GM18517 (cell line): ENCODE results near the gene RAB1B.
"Not testable (repeated sequence)": the region's sequence is repeated elsewhere in the genome, so short reads cannot be mapped to it uniquely, and the experiment has no call there.

Source experiments
- ATAC-seq: cut with Tn5 transposase; IDR thresholded peaks from one replicate; pipeline ENCODE4 v1.9.1; 2021; ENCODE audit warnings: mild to moderate bottlenecking, moderate library complexity; ENCODE audit not compliant: unreplicated experiment

The RAB1B gene

GRCh38 chr11:66317723-66318599 lies 49.5 kb downstream of the RAB1B start:
- no peak for ATAC-seq

- ATAC-seq, result no peak
These were observed 50.1 kb downstream of the RAB1B start for GRCh38 chr11:66318600-66318970.

GRCh38 chr11:66320289-66320688 lies 51.9 kb downstream of the RAB1B start:
- ATAC-seq, result not testable (repeated sequence)

- ATAC-seq, result not testable (repeated sequence)
These were observed 52.3 kb downstream of the RAB1B start for GRCh38 chr11:66320748-66321147.

- ATAC-seq, result no peak
These were observed 53.2 kb downstream of the RAB1B start for GRCh38 chr11:66321606-66322005.

- ATAC-seq, result no peak
These were observed 54.4 kb downstream of the RAB1B start for GRCh38 chr11:66322732-66323427.

- ATAC-seq, result no peak
These were observed 55.2 kb downstream of the RAB1B start for GRCh38 chr11:66323684-66324083.

- ATAC-seq, result no peak
These were observed 56.2 kb downstream of the RAB1B start for GRCh38 chr11:66324664-66325063.

GRCh38 chr11:66325263-66325671 lies 56.8 kb downstream of the RAB1B start:
- no peak for ATAC-seq

GRCh38 chr11:66326261-66327111 lies 58.0 kb downstream of the RAB1B start:
- no peak for ATAC-seq
